ENCODE data around the gene STON2.

Gene STON2

GRCh38 chr14:81219210-81219758, 180.8 kb downstream of the STON2 start:
- peak; percentile 98 for DNase-seq

GRCh38 chr14:81211844-81212243, 188.3 kb downstream of the STON2 start:
- peak in 1 of 2 experiments; percentile 24 for DNase-seq
